Activated CD4-positive, alpha-beta T cell treated with anti-CD3 and anti-CD28 coated beads, Interleukin-2, amount 10 ng/mL, durations not matched to agents 7 days and 5 days (primary cell): ENCODE data around the gene COL23A1. TPM values are rescaled to one million over a fixed set of nuclear protein-coding genes. Genes with fewer than 3 reads are reported as not detected.

Source experiments
- CTCF ChIA-PET: fragments of 350-600 bp; sonication (Branson Sonifier 250); formaldehyde crosslinking; loops from one replicate; lab custom pipeline; 2021; ENCODE audit warnings: antibody characterized with exemption; lab: Charles Lee
- POLR2A ChIA-PET: fragments of 350-600 bp; sonication (Branson Sonifier 250); formaldehyde crosslinking; loops from one replicate; lab custom pipeline; 2021; ENCODE audit warnings: antibody characterized with exemption; lab: Charles Lee
- DNase-seq: peaks from one replicate; pipeline ENCODE4 v3.0.0-alpha.2; 2020
- H3K27ac Mint-ChIP-seq: one replicate; pipeline ENCODE4 v1.8.0; 2021; ENCODE audit warnings: mild to moderate bottlenecking, moderate library complexity, mixed read lengths
- H3K27me3 Mint-ChIP-seq: one replicate; pipeline ENCODE4 v1.8.0; 2021; ENCODE audit warnings: mixed read lengths
- H3K36me3 Mint-ChIP-seq: one replicate; pipeline ENCODE4 v1.8.0; 2021; ENCODE audit warnings: low read depth, mixed read lengths
- H3K4me1 Mint-ChIP-seq: one replicate; pipeline ENCODE4 v1.8.0; 2021; ENCODE audit warnings: mixed read lengths
- H3K4me3 Mint-ChIP-seq: one replicate; pipeline ENCODE4 v1.8.0; 2021; ENCODE audit warnings: mild to moderate bottlenecking, moderate library complexity, mixed read lengths
- H3K9me3 Mint-ChIP-seq: one replicate; pipeline ENCODE4 v1.8.0; 2021; ENCODE audit warnings: mixed read lengths
- total RNA-seq, 2 experiments: library from RNA; stranded (reverse); gene quantifications; one replicate each; pipeline ENCODE4 v1.2.3, GENCODE V29; 2021

Gene COL23A1
- total RNA-seq, 2 experiments from 2014 or later, result 0.27 TPM; not detected in 1

GRCh38 chr5:178411083-178411482 is 179.1 kb downstream of the COL23A1 start:
- Mint-ChIP-seq H3K9me3 (peaks cover 3% of the 10 kb centered on the region), H3K36me3 (no peaks in the 10 kb centered on the region), H3K27me3 (peaks cover 9% of the 10 kb centered on the region), H3K4me3 (no peak overlapping the region), H3K27ac (no peak overlapping the region), H3K4me1 (no peaks in the 10 kb centered on the region)
- CTCF ChIA-PET, result no interaction called here
- POLR2A ChIA-PET, result no interaction called here
- DNase-seq, result no peak

DNA sequence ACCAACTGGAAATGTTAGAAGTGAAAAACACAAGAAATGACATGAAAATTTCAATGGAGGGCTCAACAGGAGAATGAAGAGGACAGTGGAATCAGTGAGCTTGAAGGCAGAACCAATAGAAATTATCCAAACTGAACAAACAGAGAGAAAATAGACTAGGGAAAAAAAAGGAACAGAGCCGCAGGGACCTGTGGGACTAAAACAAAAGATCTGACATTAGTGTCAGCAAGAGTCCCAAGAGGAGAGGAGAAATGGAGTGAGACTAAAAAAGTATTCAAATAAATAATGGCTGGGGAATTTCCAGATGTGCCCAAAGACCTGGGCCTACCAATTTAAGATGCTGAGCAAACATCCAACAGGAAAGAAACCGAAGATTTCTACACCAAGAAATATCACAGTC is 182.5 kb downstream of the COL23A1 start:
- Mint-ChIP-seq H3K27ac (no peak overlapping the region), H3K4me3 (no peak overlapping the region), H3K9me3 (peaks cover 7% of the 10 kb centered on the region), H3K27me3 (peaks cover 6% of the 10 kb centered on the region), H3K36me3 (no peaks in the 10 kb centered on the region), H3K4me1 (no peaks in the 10 kb centered on the region)
- DNase-seq, result no peak
- POLR2A ChIA-PET, result no interaction called here
- CTCF ChIA-PET, result no interaction called here

DNA sequence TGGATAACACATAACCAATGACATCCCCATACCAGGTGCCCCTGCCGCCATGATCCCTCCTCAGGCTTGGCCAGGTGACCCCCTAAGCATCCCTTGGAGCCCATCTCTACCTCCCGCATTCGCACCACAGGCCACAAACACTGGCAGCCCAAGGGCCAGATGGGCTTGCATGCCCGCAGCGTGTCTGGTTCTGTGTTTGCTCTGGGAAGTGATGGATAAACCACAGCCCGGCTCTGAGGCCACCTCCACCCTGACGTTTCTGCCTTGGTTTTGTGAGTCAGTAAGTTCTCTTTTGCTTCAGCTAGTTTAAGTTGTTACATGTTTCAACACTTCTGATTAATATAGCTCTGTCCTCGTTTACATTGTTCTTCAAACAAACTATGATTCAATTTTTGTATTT is 185.2 kb downstream of the COL23A1 start:
- Mint-ChIP-seq H3K9me3 (peaks cover 7% of the 10 kb centered on the region), H3K27me3 (no peaks in the 10 kb centered on the region), H3K36me3 (no peaks in the 10 kb centered on the region), H3K4me1 (no peaks in the 10 kb centered on the region), H3K27ac (no peak overlapping the region), H3K4me3 (no peak overlapping the region)
- no peak for DNase-seq
- POLR2A ChIA-PET, result no interaction called here
- CTCF ChIA-PET, result interaction anchor here (0.5 kb wide), 1 partner anchor 118 kb away, joined by 3 read pairs; no protein-coding TSS in a partner anchor

DNA sequence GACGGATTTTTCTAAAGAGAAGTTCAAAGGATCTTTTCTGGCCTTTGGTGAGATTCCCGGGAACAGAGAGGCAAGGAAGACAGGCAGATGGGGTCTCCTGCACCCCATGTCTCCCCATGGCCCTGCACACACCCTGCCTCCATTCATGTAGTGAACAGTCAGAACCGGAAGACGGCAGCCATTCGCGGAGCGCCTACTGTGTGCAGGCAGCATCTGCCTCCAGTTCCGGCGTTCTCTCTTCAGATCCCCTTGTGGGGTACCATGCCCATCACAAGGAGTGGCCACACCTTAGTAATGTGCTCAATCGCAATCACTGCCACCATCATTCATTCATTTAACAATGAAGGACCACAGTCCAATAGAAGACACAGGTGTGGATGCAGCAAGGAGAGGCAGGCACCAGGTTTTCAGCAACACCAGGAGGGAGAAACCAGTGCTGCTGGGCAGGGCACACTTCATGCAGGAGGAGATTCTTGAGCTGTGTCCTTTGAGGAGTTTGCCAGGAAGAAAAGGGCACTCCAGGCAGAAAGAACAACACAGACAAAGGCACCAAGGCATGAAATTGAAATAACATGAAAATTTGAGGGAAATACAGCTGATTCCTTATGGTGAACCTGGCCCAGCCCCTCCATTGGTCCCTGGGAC is 186.1 kb downstream of the COL23A1 start:
- peaks cover 7% of the 10 kb centered on the region for H3K9me3 Mint-ChIP-seq
- H3K4me3 Mint-ChIP-seq, result no peak overlapping the region
- DNase-seq, result no peak
- ChIA-PET POLR2A (no interaction called here), CTCF (no interaction called here)
- no peaks in the 10 kb centered on the region for H3K27me3 Mint-ChIP-seq
- no peak overlapping the region for H3K27ac Mint-ChIP-seq
- H3K4me1 Mint-ChIP-seq, result no peaks in the 10 kb centered on the region
- no peaks in the 10 kb centered on the region for H3K36me3 Mint-ChIP-seq

- H3K4me1 Mint-ChIP-seq, result no peaks in the 10 kb centered on the region
- ChIA-PET CTCF (no interaction called here), POLR2A (no interaction called here)
- DNase-seq, result no peak
- no peak overlapping the region for H3K27ac Mint-ChIP-seq
- H3K27me3 Mint-ChIP-seq, result no peaks in the 10 kb centered on the region
- no peak overlapping the region for H3K4me3 Mint-ChIP-seq
- H3K36me3 Mint-ChIP-seq, result no peaks in the 10 kb centered on the region
- peaks cover 7% of the 10 kb centered on the region for H3K9me3 Mint-ChIP-seq
These were observed 186.8 kb downstream of the COL23A1 start for GRCh38 chr5:178403351-178403750.

DNA sequence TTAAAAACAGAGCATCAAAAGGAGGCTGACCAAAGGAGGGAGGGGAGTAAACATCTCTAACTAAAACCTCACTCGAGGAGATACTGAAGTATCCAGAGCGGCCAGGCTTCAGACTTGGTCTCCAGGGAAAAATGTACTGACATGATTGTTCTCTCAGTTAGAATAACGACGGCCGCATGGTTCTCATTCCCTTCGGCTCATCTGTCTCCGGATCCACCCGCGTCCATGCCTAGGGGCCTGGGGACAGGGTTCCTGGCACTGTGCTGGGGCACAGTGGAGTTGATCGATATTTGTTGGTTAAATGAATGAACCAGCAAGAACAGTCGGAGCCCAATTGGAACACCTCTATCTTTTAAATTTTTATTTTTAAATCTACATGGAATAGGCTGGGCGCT is 190.5 kb downstream of the COL23A1 start:
- Mint-ChIP-seq H3K4me1 (no peaks in the 10 kb centered on the region), H3K4me3 (no peak overlapping the region), H3K36me3 (no peaks in the 10 kb centered on the region), H3K27me3 (no peaks in the 10 kb centered on the region), H3K9me3 (no peaks in the 10 kb centered on the region), H3K27ac (no peak overlapping the region)
- DNase-seq, result no peak
- POLR2A ChIA-PET, result no interaction called here
- CTCF ChIA-PET, result no interaction called here

GRCh38 chr5:178398901-178399700 is 191.1 kb downstream of the COL23A1 start:
- CTCF ChIA-PET, result no interaction called here
- H3K4me3 Mint-ChIP-seq, result no peak overlapping the region

DNA sequence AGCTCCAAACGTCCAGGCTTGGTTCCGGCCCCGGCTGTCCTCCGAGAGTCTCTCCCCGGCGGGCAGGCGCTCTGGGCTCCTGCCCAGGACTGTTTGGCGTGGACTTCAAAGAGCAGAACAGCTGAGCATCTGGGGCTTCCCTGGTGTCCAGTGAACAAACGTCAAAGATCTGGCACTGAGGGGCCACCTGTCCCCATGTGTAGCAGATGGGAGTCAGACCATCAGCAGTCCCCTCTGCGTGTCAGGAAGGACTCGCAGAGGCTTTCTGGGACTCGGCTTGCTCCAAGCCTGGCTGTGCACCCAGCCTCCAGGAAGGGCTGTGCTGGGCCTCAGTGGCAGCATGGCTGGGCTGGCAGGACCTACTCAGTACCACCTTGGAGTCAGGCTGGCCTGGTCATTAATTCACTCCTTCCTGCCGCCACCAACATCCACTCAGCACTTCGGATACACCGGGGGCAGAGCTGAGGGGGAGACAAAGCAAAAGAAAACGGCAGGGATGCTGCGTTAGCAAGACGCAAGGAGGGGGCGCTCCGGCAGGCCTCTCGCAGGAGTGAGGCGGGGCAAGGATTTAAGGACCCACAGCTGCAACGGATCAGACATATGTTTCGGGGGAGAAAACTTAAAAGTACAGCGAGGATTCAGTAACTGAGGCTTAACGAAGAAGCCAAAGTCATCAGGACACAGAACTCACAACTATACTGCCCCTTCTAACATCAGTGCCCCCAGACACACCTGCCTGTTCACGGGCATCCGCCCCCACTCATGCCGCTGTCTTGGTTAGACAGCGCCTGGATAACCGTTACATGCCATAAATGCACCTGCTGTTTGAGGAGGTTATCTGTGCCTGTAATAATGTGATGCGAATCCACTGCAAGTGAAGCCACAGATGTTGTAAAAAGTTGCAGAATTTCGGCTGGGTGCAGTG is 193.1 kb downstream of the COL23A1 start:
- Mint-ChIP-seq H3K4me1 (no peaks in the 10 kb centered on the region), H3K27me3 (peaks cover 2% of the 10 kb centered on the region), H3K4me3 (no peak overlapping the region), H3K36me3 (no peaks in the 10 kb centered on the region), H3K9me3 (no peaks in the 10 kb centered on the region), H3K27ac (no peak overlapping the region)
- ChIA-PET CTCF (no interaction called here), POLR2A (no interaction called here)
- no peak for DNase-seq

More at GRCh38 chr5:178398901-178399700, 191.1 kb downstream of the COL23A1 start:
- Mint-ChIP-seq H3K4me1 (no peaks in the 10 kb centered on the region), H3K36me3 (no peaks in the 10 kb centered on the region), H3K27ac (no peak overlapping the region), H3K27me3 (no peaks in the 10 kb centered on the region), H3K9me3 (no peaks in the 10 kb centered on the region)
- POLR2A ChIA-PET, result no interaction called here
- no peak for DNase-seq

DNA sequence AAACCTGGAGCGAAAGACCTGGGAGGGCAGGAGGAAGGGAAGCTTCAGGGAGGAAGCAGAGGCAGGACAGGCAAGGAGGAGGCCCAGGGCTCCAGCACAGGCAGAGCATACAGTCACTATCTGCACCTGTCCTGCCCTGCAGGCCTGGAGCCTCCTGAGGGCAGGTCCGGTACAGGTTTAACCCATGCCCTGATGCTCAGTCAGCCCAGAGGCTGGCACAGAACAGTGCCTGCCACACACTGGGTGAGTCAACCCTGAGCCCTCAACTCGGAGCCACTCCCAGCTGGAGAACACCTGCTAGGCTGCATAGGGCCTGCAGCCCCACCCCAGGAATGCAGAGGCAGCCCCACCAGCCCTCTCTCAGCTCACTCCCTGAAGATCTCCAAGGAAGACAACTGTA is 196.1 kb downstream of the COL23A1 start:
- H3K36me3 Mint-ChIP-seq, result no peaks in the 10 kb centered on the region
- no peak overlapping the region for H3K27ac Mint-ChIP-seq
- POLR2A ChIA-PET, result no interaction called here
- no peak for DNase-seq
- CTCF ChIA-PET, result interaction anchor here (0.6 kb wide), 1 partner anchor 78 kb away, joined by 3 read pairs; no protein-coding TSS in a partner anchor
- H3K9me3 Mint-ChIP-seq, result no peaks in the 10 kb centered on the region
- H3K4me3 Mint-ChIP-seq, result no peak overlapping the region
- no peaks in the 10 kb centered on the region for H3K4me1 Mint-ChIP-seq
- peaks cover 2% of the 10 kb centered on the region for H3K27me3 Mint-ChIP-seq

DNA sequence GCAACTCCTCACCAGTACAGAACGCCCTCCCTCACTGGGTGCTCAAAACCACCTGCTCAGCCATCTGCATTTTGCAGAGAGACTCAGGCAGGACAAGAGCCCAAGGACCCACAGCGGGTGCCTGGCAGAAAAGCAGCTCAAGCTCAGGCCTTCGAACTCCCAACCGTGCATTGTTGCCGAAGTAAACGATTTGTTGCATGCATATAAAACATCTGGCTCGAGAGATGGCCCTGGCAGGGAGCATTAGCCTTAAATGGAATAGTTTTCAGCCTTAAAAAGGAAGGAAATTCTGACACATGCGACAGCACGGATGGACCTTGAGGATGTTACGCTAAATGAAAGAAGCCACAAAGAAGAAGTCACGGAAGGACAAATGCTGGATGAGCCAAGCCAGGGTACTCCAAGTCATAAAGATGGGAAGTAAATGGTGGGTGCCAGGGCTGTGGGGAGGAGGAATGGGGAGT is 197.2 kb downstream of the COL23A1 start:
- Mint-ChIP-seq H3K27me3 (peaks cover 2% of the 10 kb centered on the region), H3K4me3 (no peak overlapping the region), H3K36me3 (no peaks in the 10 kb centered on the region), H3K9me3 (no peaks in the 10 kb centered on the region), H3K27ac (no peak overlapping the region), H3K4me1 (no peaks in the 10 kb centered on the region)
- DNase-seq, result no peak
- ChIA-PET POLR2A (no interaction called here), CTCF (interaction anchor here (0.6 kb wide), 2 partner anchors 21 to 407 kb away, joined by 3 to 6 read pairs; no protein-coding TSS in a partner anchor)

DNA sequence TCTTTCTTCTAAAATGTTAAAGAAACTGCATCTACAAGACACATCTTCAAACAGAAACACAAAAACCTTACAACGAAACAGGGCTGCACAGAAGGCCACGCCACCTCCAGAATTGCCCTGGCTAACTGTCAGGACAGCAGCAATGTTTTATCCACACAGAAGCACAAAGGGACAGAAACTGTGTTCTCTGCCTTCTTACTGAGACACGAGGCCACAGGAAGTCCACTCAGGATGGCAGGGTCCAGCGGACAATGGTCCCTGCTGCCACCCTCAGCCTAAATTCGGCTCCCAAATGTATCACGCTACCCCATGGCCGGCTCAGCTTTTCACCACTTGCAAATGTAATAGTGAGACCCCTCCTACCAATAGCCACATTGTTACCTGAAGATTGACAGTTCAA is 197.8 kb downstream of the COL23A1 start:
- POLR2A ChIA-PET, result no interaction called here
- H3K4me3 Mint-ChIP-seq, result no peak overlapping the region
- no peaks in the 10 kb centered on the region for H3K4me1 Mint-ChIP-seq
- H3K9me3 Mint-ChIP-seq, result no peaks in the 10 kb centered on the region
- H3K36me3 Mint-ChIP-seq, result no peaks in the 10 kb centered on the region
- no peak overlapping the region for H3K27ac Mint-ChIP-seq
- peaks cover 2% of the 10 kb centered on the region for H3K27me3 Mint-ChIP-seq
- DNase-seq, result no peak
- CTCF ChIA-PET, result no interaction called here

DNA sequence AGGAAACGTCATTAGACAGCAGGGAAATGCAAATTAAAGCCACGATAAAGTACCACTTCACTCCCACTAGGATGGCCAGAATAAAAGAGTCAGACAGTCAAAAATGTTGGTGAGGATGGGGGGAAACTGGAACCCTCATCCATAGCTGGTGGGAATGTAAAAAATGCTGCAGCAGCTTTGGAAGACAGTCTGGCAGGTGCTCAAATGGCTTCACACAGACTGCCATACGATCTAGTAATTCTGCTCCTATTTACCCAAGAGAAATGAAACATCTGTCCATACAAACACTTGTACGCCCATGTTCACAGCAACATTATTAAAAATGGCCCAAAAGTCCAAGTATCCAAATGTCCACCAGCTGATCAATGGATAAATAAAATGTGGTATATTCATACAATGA is 198.7 kb downstream of the COL23A1 start:
- H3K4me3 Mint-ChIP-seq, result no peak overlapping the region
- H3K27ac Mint-ChIP-seq, result no peak overlapping the region
- no peak for DNase-seq
- no peaks in the 10 kb centered on the region for H3K9me3 Mint-ChIP-seq
- no peaks in the 10 kb centered on the region for H3K4me1 Mint-ChIP-seq
- H3K36me3 Mint-ChIP-seq, result no peaks in the 10 kb centered on the region
- ChIA-PET CTCF (no interaction called here), POLR2A (no interaction called here)
- H3K27me3 Mint-ChIP-seq, result peaks cover 2% of the 10 kb centered on the region
